ENCODE results near the gene PAPLN. TPM values are rescaled to one million over a fixed set of nuclear protein-coding genes. Genes with fewer than 3 reads are reported as not detected.

The PAPLN gene
- total RNA-seq, 1 experiment from 2014 or later = 9.6 TPM

DNA sequence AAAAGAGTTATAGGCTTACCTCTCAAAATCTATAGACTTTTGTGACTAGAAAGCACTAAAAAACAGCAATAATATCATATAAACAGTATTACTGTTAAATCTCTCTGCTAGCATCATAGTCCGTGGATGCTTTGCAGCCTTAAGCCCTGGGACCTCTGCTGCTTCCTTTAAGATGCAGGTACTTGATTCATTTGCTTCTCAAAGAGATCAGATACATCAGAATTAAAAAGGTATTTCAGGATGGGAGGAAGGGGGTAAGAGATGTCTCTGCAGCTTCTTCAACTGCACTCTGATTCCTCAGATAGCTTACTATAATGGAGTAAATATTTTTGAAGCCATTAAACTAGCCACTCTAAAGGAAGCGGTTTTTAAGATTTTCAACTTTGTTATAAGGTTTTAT lies 49.3 kb downstream of the PAPLN start:
- Histone ChIP-seq H3K4me2 (ENCODE audit: low read length) (no peak overlapping the region), H3K9me3 (ENCODE audit: control insufficient read depth in 1 of 2, insufficient read depth in 1 of 2, low read depth in 1 of 2, low read length in 2 of 2) (no peaks in the 10 kb centered on the region), H2AFZ (ENCODE audit: low read depth, low read length, poor library complexity, severe bottlenecking) (no peak overlapping the region), H3K36me3 (ENCODE audit: control insufficient read depth in 1 of 2, insufficient read depth in 2 of 2, low read length in 2 of 2) (peaks cover 0 to 6% of the 10 kb centered on the region in 2 experiments; a peak in 2 of 4 replicates), H3K27me3 (ENCODE audit: insufficient read depth, low read length) (no peaks in the 10 kb centered on the region), H3K9me2 (ENCODE audit: insufficient read depth) (no peaks in the 10 kb centered on the region), H3K9ac (ENCODE audit: low read length) (no peak overlapping the region), H3K4me1 (ENCODE audit: control insufficient read depth in 1 of 2, insufficient read depth in 2 of 2, low read length in 2 of 2) (no peaks in the 10 kb centered on the region), H3K4me3 (replicated peaks in 1 of 2; ENCODE audit: low read depth in 1 of 2, low read length in 2 of 2) (no peak overlapping the region), H4K20me1 (ENCODE audit: insufficient read depth) (no peaks in the 10 kb centered on the region), H3K79me2 (ENCODE audit: insufficient read depth, low read length) (no peaks in the 10 kb centered on the region), H3K27ac (ENCODE audit: low read depth, low read length) (no peak overlapping the region)
- no TSS peak for BruUV-seq (replicated peaks)
- ChIA-PET POLR2A (no interaction called here), RAD21 (ENCODE audit: low non-redundant PET in 1 of 2, low total read pairs in 2 of 2, uncharacterized antibody in 2 of 2, unreplicated experiment in 2 of 2) (no interaction called here), CTCF (interaction anchor here (0.6 to 1.6 kb wide), 2 partner anchors 9 kb away, joined by 3 to 6 read pairs; no protein-coding TSS in a partner anchor)
- no peak for TF ChIP-seq EZH2 (IDR thresholded peaks at IDR 0.05)
- ATAC-seq (no peak), DNase-seq (ENCODE audit: low read depth, low spot score) (no peak)
- intact Hi-C loops (cut with micrococcal nuclease) = no loop called here

- DNase-seq (ENCODE audit: low read depth, low spot score) = no peak
- TF ChIP-seq CBX3 (IDR thresholded peaks at IDR 0.05; ENCODE audit: low read depth) (no peak), RAD21 (IDR thresholded peaks at IDR 0.05; ENCODE audit: low read depth) (no peak), POLR2AphosphoS5 (IDR thresholded peaks at IDR 0.05; ENCODE audit: low read depth, low read length) (no peak), ATF3 (IDR thresholded peaks at IDR 0.05) (no peak), SRF (IDR thresholded peaks at IDR 0.05; ENCODE audit: low read depth) (no peak), ZNF274 (IDR thresholded peaks at IDR 0.05; ENCODE audit: low read depth, low read length) (no peak), POLR2A (IDR thresholded peaks at IDR 0.05; ENCODE audit: borderline replicate concordance, extremely low read depth, insufficient read depth, insufficient read length) (no peak), REST (IDR thresholded peaks at IDR 0.05; ENCODE audit: low read depth) (no peak), EZH2phosphoT487 (IDR thresholded peaks at IDR 0.05; ENCODE audit: borderline replicate concordance) (no peak), EGR1 (IDR thresholded peaks at IDR 0.05; ENCODE audit: low read depth) (no peak), ZFX (IDR thresholded peaks at IDR 0.05) (no peak), ELF1 (IDR thresholded peaks at IDR 0.05; ENCODE audit: borderline replicate concordance, low read depth) (no peak), SIN3A (IDR thresholded peaks at IDR 0.05; ENCODE audit: low read depth) (no peak)
- TF ChIP-seq, protein P1, sequence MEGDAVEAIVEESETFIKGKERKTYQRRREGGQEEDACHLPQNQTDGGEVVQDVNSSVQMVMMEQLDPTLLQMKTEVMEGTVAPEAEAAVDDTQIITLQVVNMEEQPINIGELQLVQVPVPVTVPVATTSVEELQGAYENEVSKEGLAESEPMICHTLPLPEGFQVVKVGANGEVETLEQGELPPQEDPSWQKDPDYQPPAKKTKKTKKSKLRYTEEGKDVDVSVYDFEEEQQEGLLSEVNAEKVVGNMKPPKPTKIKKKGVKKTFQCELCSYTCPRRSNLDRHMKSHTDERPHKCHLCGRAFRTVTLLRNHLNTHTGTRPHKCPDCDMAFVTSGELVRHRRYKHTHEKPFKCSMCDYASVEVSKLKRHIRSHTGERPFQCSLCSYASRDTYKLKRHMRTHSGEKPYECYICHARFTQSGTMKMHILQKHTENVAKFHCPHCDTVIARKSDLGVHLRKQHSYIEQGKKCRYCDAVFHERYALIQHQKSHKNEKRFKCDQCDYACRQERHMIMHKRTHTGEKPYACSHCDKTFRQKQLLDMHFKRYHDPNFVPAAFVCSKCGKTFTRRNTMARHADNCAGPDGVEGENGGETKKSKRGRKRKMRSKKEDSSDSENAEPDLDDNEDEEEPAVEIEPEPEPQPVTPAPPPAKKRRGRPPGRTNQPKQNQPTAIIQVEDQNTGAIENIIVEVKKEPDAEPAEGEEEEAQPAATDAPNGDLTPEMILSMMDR (IDR thresholded peaks at IDR 0.05 in 2 of 3, conservative IDR thresholded peaks at IDR 0.05 in 1 of 3; ENCODE audit: borderline replicate concordance in 1 of 3, insufficient read depth in 1 of 3, low read depth in 2 of 3, low read length in 2 of 3) = no peak
- Histone ChIP-seq H3K4me3 (replicated peaks in 1 of 2; ENCODE audit: low read depth in 1 of 2, low read length in 2 of 2) (no peak overlapping the region), H4K20me1 (ENCODE audit: insufficient read depth) (no peaks in the 10 kb centered on the region), H3K4me2 (ENCODE audit: low read length) (no peak overlapping the region), H3K9me3 (ENCODE audit: control insufficient read depth in 1 of 2, insufficient read depth in 1 of 2, low read depth in 1 of 2, low read length in 2 of 2) (no peaks in the 10 kb centered on the region), H3K36me3 (ENCODE audit: control insufficient read depth in 1 of 2, insufficient read depth in 2 of 2, low read length in 2 of 2) (peaks cover 0 to 4% of the 10 kb centered on the region in 2 experiments; a peak in 3 of 4 replicates), H3K27ac (ENCODE audit: low read depth, low read length) (no peak overlapping the region), H3K9ac (ENCODE audit: low read length) (no peak overlapping the region), H3K9me2 (ENCODE audit: insufficient read depth) (no peaks in the 10 kb centered on the region), H3K4me1 (ENCODE audit: control insufficient read depth in 1 of 2, insufficient read depth in 2 of 2, low read length in 2 of 2) (no peaks in the 10 kb centered on the region), H3K79me2 (ENCODE audit: insufficient read depth, low read length) (no peaks in the 10 kb centered on the region), H3K27me3 (ENCODE audit: insufficient read depth, low read length) (no peaks in the 10 kb centered on the region), H2AFZ (ENCODE audit: low read depth, low read length, poor library complexity, severe bottlenecking) (no peak overlapping the region)
- CTCF ChIA-PET = interaction anchor here (0.6 to 1.6 kb wide), 2 partner anchors 8 to 9 kb away, joined by 3 to 6 read pairs; no protein-coding TSS in a partner anchor
- intact Hi-C loops (cut with micrococcal nuclease) = no loop called here
- BruUV-seq (replicated peaks) = no TSS peak
- ATAC-seq = no peak
- POLR2A ChIA-PET = no interaction called here
- RAD21 ChIA-PET (ENCODE audit: low non-redundant PET in 1 of 2, low total read pairs in 2 of 2, uncharacterized antibody in 2 of 2, unreplicated experiment in 2 of 2) = interaction anchor here in 1 of 2 experiments (0.7 kb wide), 1 partner anchor 185 kb away, joined by 4 read pairs; no protein-coding TSS in a partner anchor
Observed at GRCh38 chr14:73287071-73287470, 49.8 kb downstream of the PAPLN start.
